HFFc6 (cell line): ENCODE measurements around the gene MGST1. TPM values are rescaled to one million over a fixed set of nuclear protein-coding genes. Genes with fewer than 3 reads are reported as not detected.

Source experiments
- DNase-seq: peaks from one replicate; pipeline ENCODE4 v3.0.0-alpha.2; 2018
- H3K27ac Mint-ChIP-seq: 2 replicates; pipeline ENCODE4 v1.8.0; 2020; ENCODE audit warnings: mild to moderate bottlenecking, mixed read lengths
- H3K27me3 Mint-ChIP-seq: 2 replicates; pipeline ENCODE4 v1.8.0; 2021; ENCODE audit warnings: mild to moderate bottlenecking, moderate library complexity, mixed read lengths; ENCODE audit not compliant: insufficient read depth
- H3K36me3 Mint-ChIP-seq: 2 replicates; pipeline ENCODE4 v1.8.0; 2021; ENCODE audit warnings: low read depth, mixed read lengths
- H3K4me1 Mint-ChIP-seq: 2 replicates; pipeline ENCODE4 v1.8.0; 2020; ENCODE audit warnings: low read depth, mixed read lengths
- H3K4me3 Mint-ChIP-seq: 2 replicates; pipeline ENCODE4 v1.8.0; 2020; ENCODE audit warnings: mild to moderate bottlenecking, moderate library complexity, mixed read lengths
- H3K9me3 Mint-ChIP-seq: 2 replicates; pipeline ENCODE4 v1.8.0; 2020; ENCODE audit warnings: mild to moderate bottlenecking, mixed read lengths
- CTCF ChIP-seq: fragments of 200-600 bp; sonication (generic); IDR thresholded peaks from 2 replicates; pipeline ENCODE4 v1.5.0; 2021; ENCODE audit warnings: antibody characterized with exemption, mild to moderate bottlenecking
- long read RNA-seq: library from polyadenylated mRNA; unstranded; transcript quantifications from one replicate; pipeline ENCODE4 v2.0.0, GENCODE V29; 2019
- total RNA-seq, 6 experiments: library from RNA; stranded (reverse); fragmentation: NEBNext Ultra II Directional; extraction: Animal tissue kit (Norgen Biotek cat#: 25700); gene quantifications; 2 replicates in 1 of 6; 3 replicates in 5 of 6; pipeline ENCODE4 v1.2.3, GENCODE V29; 2021

MGST1 gene
- total RNA-seq: 100 to 1,000 TPM; 293 to 411 (median 371) TPM
- long read RNA-seq, transcript MGST1-219 (1 exons, 1,842 nt): minor isoform, 7 of 400 reads
- long read RNA-seq, transcript MGST1-204 (4 exons, 979 nt): minor isoform, 8 of 400 reads
- long read RNA-seq, transcript MGST1-215 (3 exons, 546 nt): minor isoform, 5 of 400 reads
- long read RNA-seq, transcript MGST1-205 (4 exons, 914 nt): major isoform, 325 of 400 reads
- long read RNA-seq, partial matches to known transcripts: 26 of 400 reads
- long read RNA-seq, other reads (novel, unspliced or antisense): 23 of 400 reads

GRCh38 chr12:16347391-16348298 lies at the start of gene MGST1:
MGST1 (plus strand) TSS chr12:16347645; CDS start chr12:16354253, 6,608 bp downstream.
- peak within 1 kb of the TSS; percentile 100 for H3K27ac Mint-ChIP-seq
- TF ChIP-seq CTCF: no peak
- no peaks in the 10 kb centered on the region for H3K9me3 Mint-ChIP-seq
- H3K36me3 Mint-ChIP-seq: peaks cover 39% of the 10 kb centered on the region
- peak; percentile 28 for DNase-seq
- H3K27me3 Mint-ChIP-seq: peaks cover 2% of the 10 kb centered on the region; the same call in 1 of the 2 replicates
- H3K4me3 Mint-ChIP-seq: peak within 1 kb of the TSS; percentile 89
- peaks cover 63% of the 10 kb centered on the region for H3K4me1 Mint-ChIP-seq

- no peak overlapping the region for H3K27ac Mint-ChIP-seq
- no peak for DNase-seq
- no peak overlapping the region for H3K4me3 Mint-ChIP-seq
These were observed 48.0 kb upstream of the MGST1 start for GRCh38 chr12:16299403-16299802.

GRCh38 chr12:16300122-16300521 lies 47.3 kb upstream of the MGST1 start:
- TF ChIP-seq CTCF: no peak
- no peak overlapping the region for H3K4me3 Mint-ChIP-seq

More at GRCh38 chr12:16299403-16299802, 48.0 kb upstream of the MGST1 start:
- Mint-ChIP-seq H3K36me3 (no peaks in the 10 kb centered on the region), H3K27me3 (peaks cover 7% of the 10 kb centered on the region; the same call in 1 of the 2 replicates), H3K4me1 (no peaks in the 10 kb centered on the region; the same call in 1 of the 2 replicates), H3K9me3 (no peaks in the 10 kb centered on the region)
- no peak for TF ChIP-seq CTCF

GRCh38 chr12:16300736-16301135 lies 46.7 kb upstream of the MGST1 start:
- no peak for TF ChIP-seq CTCF
- no peak for DNase-seq
- Mint-ChIP-seq H3K9me3 (no peaks in the 10 kb centered on the region), H3K27ac (no peak overlapping the region), H3K4me3 (no peak overlapping the region), H3K27me3 (peaks cover 3% of the 10 kb centered on the region; the same call in 1 of the 2 replicates), H3K36me3 (no peaks in the 10 kb centered on the region), H3K4me1 (no peaks in the 10 kb centered on the region; the same call in 1 of the 2 replicates)

More at GRCh38 chr12:16300122-16300521, 47.3 kb upstream of the MGST1 start:
- no peak overlapping the region for H3K27ac Mint-ChIP-seq
- no peaks in the 10 kb centered on the region for H3K9me3 Mint-ChIP-seq
- no peaks in the 10 kb centered on the region for H3K36me3 Mint-ChIP-seq
- no peaks in the 10 kb centered on the region; the same call in 1 of the 2 replicates for H3K4me1 Mint-ChIP-seq
- peak; percentile 8 for DNase-seq
- H3K27me3 Mint-ChIP-seq: peaks cover 7% of the 10 kb centered on the region; the same call in 1 of the 2 replicates

GRCh38 chr12:16303939-16304338 lies 43.5 kb upstream of the MGST1 start:
- DNase-seq: no peak
- no peak overlapping the region for H3K27ac Mint-ChIP-seq
- H3K4me1 Mint-ChIP-seq: no peaks in the 10 kb centered on the region; the same call in 1 of the 2 replicates
- no peak overlapping the region for H3K4me3 Mint-ChIP-seq
- H3K27me3 Mint-ChIP-seq: peaks cover 2% of the 10 kb centered on the region; the same call in 1 of the 2 replicates
- no peaks in the 10 kb centered on the region for H3K9me3 Mint-ChIP-seq
- H3K36me3 Mint-ChIP-seq: no peaks in the 10 kb centered on the region
- no peak for TF ChIP-seq CTCF
